DND-41 (cell line): ENCODE results near the gene GPR171.
"Not testable (repeated sequence)": the region's sequence is repeated elsewhere in the genome, so short reads cannot be mapped to it uniquely, and the experiment has no call there.

ENCODE experiments used
- ATAC-seq: fragments of 200-7000 bp; cut with Tn5 transposase; 3 replicates; pipeline ENCODE4 v1.9.1; 2021; ENCODE audit warnings: low read depth; ENCODE audit not compliant: insufficient read depth
- DNase-seq: peaks from one replicate; pipeline ENCODE4 v3.0.0-alpha.2; 2020
- H2AFZ ChIP-seq: 2 replicates; pipeline ENCODE4 v1.6.0; 2012; ENCODE audit warnings: low read depth, low read length
- H3K27ac ChIP-seq: 2 replicates; pipeline ENCODE4 v1.5.1; 2012; ENCODE audit warnings: low read length, inconsistent platforms
- H3K27me3 ChIP-seq: fragments of 200-600 bp; sonication (generic); 2 replicates; pipeline ENCODE4 v1.6.0; 2012; ENCODE audit warnings: low read length, mild to moderate bottlenecking, inconsistent platforms; ENCODE audit not compliant: insufficient read depth, poor library complexity
- H3K36me3 ChIP-seq: 2 replicates; pipeline ENCODE4 v1.5.1; 2012; ENCODE audit warnings: low read length, inconsistent platforms; ENCODE audit not compliant: insufficient read depth
- H3K4me1 ChIP-seq: 2 replicates; pipeline ENCODE4 v1.5.1; 2012; ENCODE audit warnings: mild to moderate bottlenecking, low read length; ENCODE audit not compliant: insufficient read depth
- H3K4me2 ChIP-seq: 2 replicates; pipeline ENCODE4 v1.6.0; 2012; ENCODE audit warnings: mild to moderate bottlenecking, moderate library complexity, low read length, inconsistent platforms; ENCODE audit not compliant: insufficient read depth
- H3K4me3 ChIP-seq, 2 experiments: fragments of 200-600 bp in 1 of 2; shearing (Covaris generic) in 1 of 2; 2 replicates each; pipeline ENCODE4 v1.5.1; 2012 to 2016; ENCODE audit warnings: inconsistent platforms in 2 of 2, low read length in 2 of 2, mild to moderate bottlenecking in 2 of 2, low read depth in 1 of 2, moderate library complexity in 1 of 2
- H3K79me2 ChIP-seq: 2 replicates; pipeline ENCODE4 v1.6.0; 2012; ENCODE audit warnings: low read length, inconsistent platforms; ENCODE audit not compliant: insufficient read depth
- H3K9ac ChIP-seq: 2 replicates; pipeline ENCODE4 v1.6.0; 2012; ENCODE audit warnings: low read depth, mild to moderate bottlenecking, inconsistent platforms, low read length, moderate library complexity
- H3K9me3 ChIP-seq: 2 replicates; pipeline ENCODE4 v1.5.1; 2012; ENCODE audit warnings: low read length, moderate library complexity, mild to moderate bottlenecking, inconsistent platforms; ENCODE audit not compliant: insufficient read depth, severe bottlenecking
- H4K20me1 ChIP-seq: 2 replicates; pipeline ENCODE4 v1.6.0; 2012; ENCODE audit warnings: low read length; ENCODE audit not compliant: insufficient read depth
- EZH2 ChIP-seq: IDR thresholded peaks from 3 replicates; pipeline ENCODE4 v1.6.1; 2012; ENCODE audit warnings: borderline replicate concordance, low read depth, mild to moderate bottlenecking, moderate library complexity, low read length, inconsistent platforms; ENCODE audit not compliant: severe bottlenecking
- TF ChIP-seq, protein P1 (sequence below): IDR thresholded peaks from 2 replicates; pipeline ENCODE4 v1.5.1; 2012; ENCODE audit warnings: borderline replicate concordance, low read length, moderate library complexity, mild to moderate bottlenecking; ENCODE audit not compliant: poor library complexity, severe bottlenecking; ENCODE audit errors: extremely low read depth

Gene GPR171

DNA sequence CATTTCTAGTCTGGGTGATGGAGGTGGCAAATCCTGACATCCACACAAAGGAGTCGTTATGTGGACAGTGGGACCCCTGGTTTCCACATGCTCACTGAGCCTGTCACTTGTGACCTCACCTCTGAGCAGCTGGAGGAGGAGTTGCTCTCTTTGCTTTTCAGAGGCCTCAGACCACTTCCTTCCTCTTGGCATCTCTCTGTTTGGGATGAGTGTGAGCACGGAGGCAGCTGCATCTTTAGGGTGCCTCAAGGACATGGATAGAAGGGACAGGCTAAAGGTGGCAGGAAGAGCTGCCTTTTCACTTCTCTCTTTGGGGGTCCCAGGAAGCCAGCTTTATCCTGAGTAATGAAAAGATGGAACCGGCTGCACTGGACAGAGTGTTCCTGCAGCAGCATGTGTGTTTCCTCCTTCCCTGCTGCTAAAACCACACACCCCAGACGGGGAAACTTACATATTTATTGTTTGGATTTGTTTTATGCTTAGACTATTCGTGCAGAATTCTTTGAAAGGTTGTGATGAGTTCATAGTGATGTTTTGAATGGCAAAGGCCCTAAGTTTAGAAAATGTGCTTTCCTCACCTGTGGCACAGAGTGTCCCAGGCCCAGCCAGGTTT, 31.8 kb downstream of the GPR171 start:
- H3K79me2 ChIP-seq: no peaks in the 10 kb centered on the region
- H3K9ac ChIP-seq: peak overlapping the region; percentile 29
- H3K4me1 ChIP-seq: peaks cover 34% of the 10 kb centered on the region
- H3K27ac ChIP-seq: peak overlapping the region; percentile 70
- peak; percentile 79 for DNase-seq
- no peaks in the 10 kb centered on the region for H4K20me1 ChIP-seq
- H2AFZ ChIP-seq: no peak overlapping the region
- H3K27me3 ChIP-seq: no peaks in the 10 kb centered on the region
- H3K9me3 ChIP-seq: no peaks in the 10 kb centered on the region
- no peak for TF ChIP-seq EZH2
- TF ChIP-seq, protein P1, sequence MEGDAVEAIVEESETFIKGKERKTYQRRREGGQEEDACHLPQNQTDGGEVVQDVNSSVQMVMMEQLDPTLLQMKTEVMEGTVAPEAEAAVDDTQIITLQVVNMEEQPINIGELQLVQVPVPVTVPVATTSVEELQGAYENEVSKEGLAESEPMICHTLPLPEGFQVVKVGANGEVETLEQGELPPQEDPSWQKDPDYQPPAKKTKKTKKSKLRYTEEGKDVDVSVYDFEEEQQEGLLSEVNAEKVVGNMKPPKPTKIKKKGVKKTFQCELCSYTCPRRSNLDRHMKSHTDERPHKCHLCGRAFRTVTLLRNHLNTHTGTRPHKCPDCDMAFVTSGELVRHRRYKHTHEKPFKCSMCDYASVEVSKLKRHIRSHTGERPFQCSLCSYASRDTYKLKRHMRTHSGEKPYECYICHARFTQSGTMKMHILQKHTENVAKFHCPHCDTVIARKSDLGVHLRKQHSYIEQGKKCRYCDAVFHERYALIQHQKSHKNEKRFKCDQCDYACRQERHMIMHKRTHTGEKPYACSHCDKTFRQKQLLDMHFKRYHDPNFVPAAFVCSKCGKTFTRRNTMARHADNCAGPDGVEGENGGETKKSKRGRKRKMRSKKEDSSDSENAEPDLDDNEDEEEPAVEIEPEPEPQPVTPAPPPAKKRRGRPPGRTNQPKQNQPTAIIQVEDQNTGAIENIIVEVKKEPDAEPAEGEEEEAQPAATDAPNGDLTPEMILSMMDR: no peak
- no peaks in the 10 kb centered on the region; the same call in 1 of the 2 replicates for H3K36me3 ChIP-seq
- H3K4me2 ChIP-seq: peak overlapping the region; percentile 53
- ATAC-seq: peak; percentile 94
- peak overlapping the region in 1 of 2 experiments; percentile 16; a peak in 2 of 4 replicates for H3K4me3 ChIP-seq

DNA sequence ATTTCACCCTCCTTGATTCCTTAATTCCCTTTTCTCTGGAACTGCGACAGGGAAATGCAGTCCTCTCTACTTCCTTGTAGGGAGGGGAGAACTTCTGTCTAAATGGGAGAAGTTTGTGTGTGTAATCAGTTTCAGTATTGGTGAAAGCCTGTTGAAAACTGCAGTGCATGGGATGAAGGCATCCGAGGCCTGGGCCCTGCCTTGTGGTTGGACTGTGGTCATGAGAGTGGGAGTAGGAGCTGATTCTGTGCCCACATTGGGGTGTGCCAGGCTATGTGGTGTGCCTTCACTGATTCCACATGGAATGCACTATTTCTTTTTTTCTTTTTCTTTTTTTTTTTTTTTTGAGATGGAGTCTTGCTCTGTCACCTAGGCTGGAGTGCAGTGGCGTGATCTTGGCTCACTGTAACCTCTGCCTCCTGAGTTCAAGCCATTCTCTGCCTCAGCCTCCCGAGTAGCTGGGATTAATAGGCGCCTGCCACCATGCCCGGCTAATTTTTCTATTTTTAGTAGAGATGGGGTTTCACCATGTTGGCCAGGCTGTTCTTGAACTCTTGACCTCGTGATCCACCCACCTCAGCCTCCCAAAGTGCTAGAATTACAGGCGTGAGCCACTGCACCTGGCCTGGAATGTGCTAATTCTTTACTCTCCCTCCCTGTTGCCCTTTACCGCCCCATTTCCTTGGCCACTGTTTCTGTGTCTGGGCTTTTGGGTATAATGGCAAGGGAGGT, 32.9 kb downstream of the GPR171 start:
- not testable (repeated sequence) for H3K36me3 ChIP-seq, H3K79me2 ChIP-seq, H4K20me1 ChIP-seq, H2AFZ ChIP-seq, H3K9me3 ChIP-seq, H3K27me3 ChIP-seq, H3K4me3 ChIP-seq
- Histone ChIP-seq H3K4me2 (peak overlapping the region; percentile 53; the same call in 1 of the 2 replicates), H3K27ac (peak overlapping the region; percentile 70), H3K9ac (peak overlapping the region; percentile 19; the same call in 1 of the 2 replicates), H3K4me1 (peaks cover 34% of the 10 kb centered on the region)
- peak; percentile 39 for ATAC-seq
- DNase-seq: peak; percentile 54

DNA sequence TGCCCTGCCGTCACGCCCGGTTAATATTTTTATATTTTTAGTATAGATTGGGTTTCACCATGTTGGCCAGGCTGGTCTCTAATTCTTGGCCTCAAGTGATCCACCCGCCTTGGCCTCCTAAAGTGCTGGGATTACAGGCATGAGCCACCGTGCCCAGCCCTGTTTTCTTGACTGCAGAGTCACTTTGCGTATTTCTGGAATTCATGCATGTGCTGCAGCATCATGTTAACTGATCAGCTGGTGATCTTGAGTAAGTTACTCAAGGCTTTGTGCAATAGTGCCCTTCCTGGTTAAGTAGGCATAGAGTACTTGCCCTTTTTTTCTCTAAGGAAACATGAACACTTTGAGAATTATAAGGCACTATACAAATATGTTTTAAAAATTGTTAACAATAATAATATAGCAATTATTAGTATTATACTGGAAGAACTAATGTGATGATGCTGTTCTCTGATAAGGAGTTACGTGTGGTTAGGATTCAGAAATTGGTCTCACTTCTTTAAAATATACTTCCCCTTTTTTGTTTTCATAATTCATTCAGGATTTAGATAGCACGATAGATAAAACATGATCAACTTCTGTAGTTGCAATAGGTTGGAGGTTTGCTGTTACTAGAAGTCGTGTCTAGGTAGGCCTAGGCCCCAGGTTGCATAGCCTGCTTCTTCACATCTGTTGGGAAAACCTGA, 33.6 kb downstream of the GPR171 start:
- peaks cover 34% of the 10 kb centered on the region for H3K4me1 ChIP-seq
- no peak overlapping the region for H3K9ac ChIP-seq
- TF ChIP-seq EZH2: no peak
- TF ChIP-seq, protein P1: no peak
- no peak overlapping the region for H3K4me2 ChIP-seq
- H3K79me2 ChIP-seq: no peaks in the 10 kb centered on the region
- ATAC-seq (no peak), DNase-seq (no peak)
- no peaks in the 10 kb centered on the region; the same call in 1 of the 2 replicates for H3K36me3 ChIP-seq
- no peaks in the 10 kb centered on the region for H3K27me3 ChIP-seq
- no peaks in the 10 kb centered on the region for H4K20me1 ChIP-seq
- H3K9me3 ChIP-seq: no peaks in the 10 kb centered on the region
- peak overlapping the region; percentile 38 for H3K27ac ChIP-seq
- no peak overlapping the region for H2AFZ ChIP-seq
- no peak overlapping the region for H3K4me3 ChIP-seq
